ENCODE measurements around the gene CCDC102B. TPM values are rescaled to one million over a fixed set of nuclear protein-coding genes. Genes with fewer than 3 reads are reported as not detected.

CCDC102B gene
- 5.0 and 16.0 TPM in 2 replicates for total RNA-seq

DNA sequence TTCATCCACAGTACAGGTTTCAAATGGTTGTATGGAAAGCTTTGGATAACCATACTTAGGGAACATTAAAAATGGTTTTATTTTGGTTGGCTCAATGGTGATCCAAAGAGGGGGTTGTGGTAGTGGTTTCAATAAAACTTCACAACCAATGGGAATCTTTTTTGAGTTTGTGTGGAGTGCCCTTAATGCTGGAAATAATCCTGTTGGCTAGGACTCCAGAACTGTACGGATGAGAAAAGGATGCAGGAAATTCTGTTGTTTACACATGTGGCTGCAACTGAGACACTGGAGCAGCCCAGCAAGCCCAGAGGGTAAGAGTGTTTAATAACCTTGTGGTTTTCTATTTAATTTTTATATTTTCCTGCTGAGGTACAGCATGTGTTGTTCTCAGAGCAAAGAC is at the start of gene CCDC102B:
Gene CCDC102B (plus strand): TSS at position 210 of the 400 bp plus-strand sequence. CDS start 38,684 bp downstream, outside the sequence.

Small RNA genes within 50 kb of the gene (small RNA-seq; reads per million reads assigned to genes)
- 1.6 reads per million, percentile 62 among the genes with 10 or more reads in this experiment for gene RNU6-39P (ENCODE audit: low replicate concordance)

Other genes with a start within 250 kb of the CCDC102B start
- gene TMX3, start 83.0 kb upstream of the CCDC102B start, total RNA-seq = 67.6 and 92.1 TPM in 2 replicates

Data from placental pericyte (primary cell).